HepG2 (cell line): Measurements from ENCODE around the gene DSCAML1. TPM values are rescaled to one million over a fixed set of nuclear protein-coding genes. Genes with fewer than 3 reads are reported as not detected.

Source experiments
- ATAC-seq: fragments of 200-7000 bp; cut with Tn5 transposase; 3 replicates; pipeline ENCODE4 v1.9.1; 2020; ENCODE audit warnings: mild to moderate bottlenecking, moderate library complexity
- BruUV-seq: library from RNA; stranded (reverse); fragments of 400-500 nt; replicated peaks from 2 replicates; lab custom pipeline; 2021; lab: Mats Ljungman, UMichigan
- CTCF ChIA-PET: fragments of 300-600 bp; formaldehyde crosslinking; extraction: SDS; loops from one replicate; lab custom pipeline; 2021; ENCODE audit warnings: low total read pairs, inconsistent platforms, low intra/inter-chr PET ratio; lab: Yijun Ruan, JAX
- POLR2A ChIA-PET: fragments of 350-600 bp; sonication (Branson Sonifier 250); formaldehyde crosslinking; loops from one replicate; lab custom pipeline; 2020; ENCODE audit warnings: antibody characterized with exemption, inconsistent platforms; lab: Yijun Ruan, JAX
- DNase-seq: peaks from one replicate; pipeline ENCODE4 v3.0.0-alpha.2; 2015; ENCODE audit warnings: low spot score
- FAIRE-seq: peaks from 3 replicates; lab custom pipeline; 2011; peaks lifted over from hg19 to GRCh38; lab: Jason Lieb, UNC
- H2AFZ ChIP-seq: one replicate; pipeline ENCODE4 v1.6.1; 2011; ENCODE audit warnings: low read length, inconsistent platforms
- H3K27ac ChIP-seq: fragments of 300-600 bp; 3 replicates; pipeline ENCODE4 v1.8.0; 2011; ENCODE audit warnings: mixed run types, mild to moderate bottlenecking, mixed read lengths, low read length, inconsistent platforms; ENCODE audit not compliant: insufficient read depth; ENCODE audit errors: extremely low read length
- H3K27me3 ChIP-seq, 2 experiments: fragments of 200-600 bp in 1 of 2; 2 replicates in 1 of 2; 3 replicates in 1 of 2; pipeline versions ENCODE4 v1.6.0 to v1.8.0; 2011; ENCODE audit warnings: low read length in 2 of 2, mild to moderate bottlenecking in 2 of 2, moderate library complexity in 2 of 2, inconsistent platforms in 1 of 2; ENCODE audit not compliant: insufficient read depth in 2 of 2, control insufficient read depth in 1 of 2
- H3K36me3 ChIP-seq, 2 experiments: fragments of 200-600 bp in 1 of 2; replicated peaks in 1 of 2; 2 replicates in 1 of 2; 3 replicates in 1 of 2; pipeline versions ENCODE4 v1.5.1 to v1.8.0; 2011; ENCODE audit warnings: low read length in 2 of 2, inconsistent platforms in 1 of 2; ENCODE audit not compliant: insufficient read depth in 2 of 2, control insufficient read depth in 1 of 2
- H3K4me1 ChIP-seq: 2 replicates; pipeline ENCODE4 v1.5.1; 2012; ENCODE audit warnings: low read length, inconsistent platforms; ENCODE audit not compliant: insufficient read depth
- H3K4me2 ChIP-seq: 2 replicates; pipeline ENCODE4 v1.6.0; 2011; ENCODE audit warnings: low read depth, low read length, inconsistent platforms
- H3K4me3 ChIP-seq, 3 experiments: fragments of 200-600 bp in 1 of 3; sonication (generic), shearing (Covaris generic) in 1 of 3; replicated peaks in 1 of 3; 2 replicates each; pipeline ENCODE4 v1.5.1; 2011 to 2016; ENCODE audit warnings: low read length in 3 of 3, inconsistent platforms in 2 of 3, low read depth in 2 of 3, mild to moderate bottlenecking in 2 of 3, control low read depth in 1 of 3, mixed read lengths in 1 of 3; ENCODE audit not compliant: insufficient read depth in 1 of 3
- H3K79me2 ChIP-seq: one replicate; pipeline ENCODE4 v1.6.1; 2011; ENCODE audit warnings: low read length, inconsistent platforms; ENCODE audit not compliant: insufficient read depth
- H3K9ac ChIP-seq: 2 replicates; pipeline ENCODE4 v1.6.0; 2011; ENCODE audit warnings: mild to moderate bottlenecking, low read depth, low read length, inconsistent platforms; ENCODE audit not compliant: insufficient read depth
- H3K9me3 ChIP-seq: 2 replicates; pipeline ENCODE4 v1.5.1; 2012; ENCODE audit warnings: mild to moderate bottlenecking, low read length
- H4K20me1 ChIP-seq: 2 replicates; pipeline ENCODE4 v1.6.0; 2011; ENCODE audit warnings: inconsistent platforms, mild to moderate bottlenecking, low read length, moderate library complexity; ENCODE audit not compliant: insufficient read depth
- GATAD1 ChIP-seq: IDR thresholded peaks from 2 replicates; pipeline ENCODE4 v1.6.1; 2016; ENCODE audit warnings: missing genetic modification reagents, missing compliant biosample characterization
- KAT7 ChIP-seq: IDR thresholded peaks from 2 replicates; pipeline ENCODE4 v1.6.1; 2018; ENCODE audit warnings: borderline replicate concordance, missing compliant biosample characterization
- KDM4B ChIP-seq: sonication (generic); formaldehyde crosslinking; IDR thresholded peaks from 2 replicates; pipeline ENCODE4 v1.4.0; 2020; ENCODE audit warnings: missing genetic modification reagents
- KDM5A ChIP-seq: fragments of 200-600 bp; sonication (generic); IDR thresholded peaks from 2 replicates; pipeline ENCODE4 v1.7.0; 2018; ENCODE audit warnings: antibody characterized with exemption, mild to moderate bottlenecking, low read length, borderline replicate concordance
- LRRFIP1 ChIP-seq: sonication (generic); formaldehyde crosslinking; conservative IDR thresholded peaks from 2 replicates; pipeline ENCODE4 v1.4.0; 2020; ENCODE audit warnings: missing genetic modification reagents
- PHB2 ChIP-seq: fragments of 450-650 bp; IDR thresholded peaks from 2 replicates; pipeline ENCODE4 v1.6.1; 2018; ENCODE audit not compliant: partially characterized antibody
- RORA ChIP-seq: sonication (generic); formaldehyde crosslinking; IDR thresholded peaks from 2 replicates; pipeline ENCODE4 v1.5.0; 2020; ENCODE audit warnings: mild to moderate bottlenecking, missing genetic modification reagents, moderate library complexity
- SIX1 ChIP-seq: sonication (generic); formaldehyde crosslinking; IDR thresholded peaks from 2 replicates; pipeline ENCODE4 v1.4.0; 2020; ENCODE audit warnings: missing genetic modification reagents, borderline replicate concordance
- TGIF2 ChIP-seq: IDR thresholded peaks from 2 replicates; pipeline ENCODE4 v1.6.1; 2016; ENCODE audit warnings: control low read depth, missing compliant biosample characterization
- ZBTB46 ChIP-seq: sonication (generic); formaldehyde crosslinking; IDR thresholded peaks from 2 replicates; pipeline ENCODE4 v1.4.0; 2020; ENCODE audit warnings: mild to moderate bottlenecking, missing genetic modification reagents, borderline replicate concordance
- ZMAT5 ChIP-seq: sonication (generic); formaldehyde crosslinking; IDR thresholded peaks from 2 replicates; pipeline ENCODE4 v1.5.0; 2020; ENCODE audit warnings: mild to moderate bottlenecking, low read depth, missing genetic modification reagents, borderline replicate concordance
- ZNF3 ChIP-seq: IDR thresholded peaks from 2 replicates; pipeline ENCODE4 v1.7.0; 2017; ENCODE audit warnings: inconsistent platforms
- ZNF558 ChIP-seq: sonication (generic); formaldehyde crosslinking; IDR thresholded peaks from 2 replicates; pipeline ENCODE4 v1.9.0; 2022; ENCODE audit warnings: mild to moderate bottlenecking, missing genetic modification reagents, borderline replicate concordance
- WGBS: methylation state at CpG from one replicate; pipeline ENCODE4 v1.1.6; 2017; ENCODE audit warnings: low lambda C conversion rate; 5-methylcytosine and 5-hydroxymethylcytosine counted together
- in situ Hi-C: cut with HindIII; loops from 2 replicates; pipeline ENCODE4 v1.10.0; 2017; ENCODE audit warnings: low pct_unique_long_range_greater_than_20kb; ENCODE audit not compliant: extremely low pct_ligation_motif_present
- intact Hi-C: fragments of 100-400 bp; cut with micrococcal nuclease; formaldehyde crosslinking; loops from one replicate; pipeline ENCODE4 v1.10.0; 2022; ENCODE audit not compliant: unreplicated experiment
- polyA plus RNA-seq, 8 experiments: library from polyadenylated mRNA; depleted of rRNA in 3 of 8; stranded (reverse) in 7 of 8; unstranded in 1 of 8; fragments of >200 nt; fragmentation: Illumina TruSeq in 4 of 8; extraction: Trizol in 4 of 8; gene quantifications; 2 replicates each; pipeline versions ENCODE4 v1.2.1 to v1.2.3, GENCODE V29; 2011 to 2016; ENCODE audit warnings: low read depth in 4 of 8, missing spikeins in 1 of 8, mixed read lengths in 1 of 8; ENCODE audit not compliant: insufficient read depth in 1 of 8
- total RNA-seq, 5 experiments: library from RNA; depleted of rRNA; stranded (reverse); fragments of >200 nt; fragmentation: Illumina TruSeq; extraction: Trizol; gene quantifications; 2 replicates each; pipeline ENCODE4 v1.2.3, GENCODE V29; 2016; ENCODE audit warnings: low read depth in 1 of 5

Gene DSCAML1
- total and polyA plus RNA-seq, 2 of the 13 experiments (the other 11 are each of a cell fraction or from before 2014, with no cell fraction given), result 0.29 to 0.40 TPM

DNA sequence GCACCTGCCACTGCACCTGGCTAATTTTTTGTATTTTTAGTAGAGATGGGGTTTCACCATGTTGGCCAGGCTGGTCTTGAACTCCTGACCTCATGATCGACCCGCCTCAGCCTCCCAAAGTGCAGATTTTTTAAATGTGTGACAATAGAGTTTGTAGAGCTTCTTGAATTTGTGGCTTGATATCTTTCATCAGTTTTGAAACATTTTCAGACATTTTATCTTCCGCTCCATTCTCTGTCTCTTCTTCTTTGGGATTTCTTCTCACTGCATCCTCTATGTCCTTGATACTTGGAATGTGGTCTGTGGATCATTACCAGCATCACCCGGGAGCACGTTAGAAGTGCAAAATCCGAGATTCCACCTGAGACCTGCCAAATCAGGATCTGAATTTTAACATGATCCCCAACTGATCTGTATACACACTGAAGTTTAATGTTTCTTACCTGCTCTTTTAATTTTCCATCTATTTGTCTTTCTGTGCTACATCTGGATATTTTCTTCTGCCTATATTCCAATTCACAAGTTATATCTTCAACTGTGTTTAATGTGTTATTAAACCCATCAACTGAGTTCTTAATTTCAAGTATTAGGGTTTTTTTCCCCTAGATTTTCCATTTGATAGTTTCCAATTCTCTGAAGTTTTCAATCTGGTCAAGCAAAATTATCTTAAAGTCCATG, 343.0 kb downstream of the DSCAML1 start:
- intact Hi-C loops (no loop called here), in situ Hi-C loops (no loop called here)
- no peak for TF ChIP-seq SIX1
- Histone ChIP-seq H3K27me3 (peaks cover 5 to 14% of the 10 kb centered on the region in 2 experiments; a peak in 4 of 5 replicates), H3K9me3 (no peaks in the 10 kb centered on the region), H4K20me1 (no peaks in the 10 kb centered on the region), H3K4me1 (no peaks in the 10 kb centered on the region), H3K27ac (no peak overlapping the region), H3K79me2 (no peaks in the 10 kb centered on the region), H3K36me3 (no peaks in the 10 kb centered on the region), H3K9ac (no peak overlapping the region), H2AFZ (no peak overlapping the region), H3K4me3 (no peak overlapping the region), H3K4me2 (no peak overlapping the region)
- FAIRE-seq (no peak), DNase-seq (no peak), ATAC-seq (no peak)
- WGBS, result 30% methylated on average over 6 of the region's 6 CpGs
- ChIA-PET POLR2A (no interaction called here), CTCF (no interaction called here)
- BruUV-seq, result no TSS peak

GRCh38 chr11:117449111-117449693, 347.8 kb downstream of the DSCAML1 start:
- Histone ChIP-seq H3K27me3 (peaks cover 2 to 9% of the 10 kb centered on the region in 2 experiments; a peak in 2 of 5 replicates), H3K27ac (no peak overlapping the region), H3K36me3 (no peaks in the 10 kb centered on the region), H4K20me1 (no peaks in the 10 kb centered on the region), H2AFZ (no peak overlapping the region), H3K9me3 (no peaks in the 10 kb centered on the region), H3K4me2 (no peak overlapping the region), H3K4me1 (no peaks in the 10 kb centered on the region), H3K4me3 (no peak overlapping the region), H3K9ac (no peak overlapping the region), H3K79me2 (no peaks in the 10 kb centered on the region)
- no peak for ATAC-seq
- CTCF ChIA-PET, result no interaction called here
- POLR2A ChIA-PET, result no interaction called here
- no TSS peak for BruUV-seq
- in situ Hi-C loops (loop anchor here (25.0 kb wide), 1 partner anchor 488 kb away; the partner anchor contains the start of gene TMPRSS13), intact Hi-C loops (no loop called here)
- 69% methylated on average over 8 of the region's 9 CpGs for WGBS
- no peak for DNase-seq
- no peak for FAIRE-seq
- TF ChIP-seq ZMAT5 (no peak), ZBTB46 (CRISPR knock-in tag) (no peak), GATAD1 (CRISPR knock-in tag) (no peak), LRRFIP1 (CRISPR knock-in tag) (no peak), TGIF2 (CRISPR knock-in tag) (no peak), ZNF558 (no peak), ZNF3 (CRISPR knock-in tag) (no peak), RORA (CRISPR knock-in tag) (no peak), KDM5A (no peak), PHB2 (no peak), KAT7 (no peak), KDM4B (CRISPR knock-in tag) (no peak)
